ENCODE data around the gene MYL12B. TPM values are rescaled to one million over a fixed set of nuclear protein-coding genes. Genes with fewer than 3 reads are reported as not detected.

MYL12B gene
- total and polyA plus RNA-seq, 2 donors (not counting 3 experiments of a cell fraction or from before 2014, with no cell fraction given), result 634 to 724 TPM

- CTCF ChIA-PET, result interaction anchor here (0.6 to 6.5 kb wide), 25 partner anchors 10 to 787 kb away, joined by 3 to 87 read pairs (median 6); no protein-coding TSS in a partner anchor
- H3K27ac ChIP-seq (ENCODE audit: insufficient read depth, low read depth, low read length), result peak overlapping the region; percentile 84
- DNase-seq (ENCODE audit: low read depth, low spot score) (peak; percentile 91), FAIRE-seq (peak; percentile 88)
- no peak overlapping the region for H3K4me3 ChIP-seq (replicated peaks in 1 of 3; ENCODE audit: insufficient read depth in 1 of 3, low read depth in 1 of 3, low read length in 3 of 3)
- POLR2A ChIA-PET, result interaction anchor here (0.5 to 1.1 kb wide), 5 partner anchors 33 to 384 kb away, joined by 3 to 7 read pairs (median 4); no protein-coding TSS in a partner anchor
- intact Hi-C loops (cut with micrococcal nuclease) (loop anchor here (1.0 to 2.0 kb wide), 9 partner anchors 39 to 717 kb away; no protein-coding TSS in a partner anchor), dilution Hi-C loops (cut with MboI; ENCODE audit: extremely low pct_ligation_motif_present, low sequenced_read_pairs) (no loop called here)
- H2AFZ ChIP-seq (ENCODE audit: low read depth, low read length), result no peak overlapping the region
- H3K4me1 ChIP-seq (ENCODE audit: control insufficient read depth, extremely low read depth, insufficient read depth, low read length), result peaks cover 38% of the 10 kb centered on the region
- no peaks in the 10 kb centered on the region for H3K27me3 ChIP-seq (ENCODE audit: control insufficient read depth in 2 of 2, insufficient read depth in 2 of 2, low read length in 2 of 2)
- H3K79me2 ChIP-seq (ENCODE audit: control insufficient read depth, insufficient read depth, low read length), result no peaks in the 10 kb centered on the region
- no peaks in the 10 kb centered on the region for H4K20me1 ChIP-seq (replicated peaks; ENCODE audit: control insufficient read depth, extremely low read depth, insufficient read depth, low read length)
- H3K36me3 ChIP-seq (ENCODE audit: control insufficient read depth in 2 of 2, extremely low read depth in 1 of 2, insufficient read depth in 2 of 2, low read length in 2 of 2), result peaks cover 0 to 11% of the 10 kb centered on the region in 2 experiments
- H3K9ac ChIP-seq (replicated peaks; ENCODE audit: extremely low read depth, insufficient read depth, low read length), result peak overlapping the region; percentile 80
- peak overlapping the region; percentile 85 for H3K4me2 ChIP-seq (ENCODE audit: insufficient read depth, low read length)
- TF ChIP-seq CTCF (IDR thresholded peaks at IDR 0.05; ENCODE audit: extremely low read depth in 1 of 2, insufficient read depth in 1 of 2, low read depth in 1 of 2, low read length in 2 of 2) (peak; percentile 6 to 21), POLR2AphosphoS5 (IDR thresholded peaks at IDR 0.05; ENCODE audit: insufficient read depth, low read depth, low read length) (no peak), GATA2 (IDR thresholded peaks at IDR 0.05; ENCODE audit: insufficient read depth, insufficient read length, low read depth, low read length) (no peak)
- no peaks in the 10 kb centered on the region for H3K9me3 ChIP-seq (replicated peaks; ENCODE audit: control insufficient read depth, insufficient read depth, low read length)
- H3K9me1 ChIP-seq (replicated peaks; ENCODE audit: control insufficient read depth, extremely low read depth, insufficient read depth, low read length), result no peaks in the 10 kb centered on the region
- BruUV-seq (replicated peaks), result TSS peak; percentile 91
These were observed 19.8 kb downstream of the MYL12B start for GRCh38 chr18:3281456-3282400.

Data from endothelial cell of umbilical vein (primary cell).